Measurements from ENCODE around the gene TRPM1. TPM values are rescaled to one million over a fixed set of nuclear protein-coding genes. Genes with fewer than 3 reads are reported as not detected.

TRPM1 gene
- total RNA-seq, 1 experiment from 2014 or later = 0.77 TPM

DNA sequence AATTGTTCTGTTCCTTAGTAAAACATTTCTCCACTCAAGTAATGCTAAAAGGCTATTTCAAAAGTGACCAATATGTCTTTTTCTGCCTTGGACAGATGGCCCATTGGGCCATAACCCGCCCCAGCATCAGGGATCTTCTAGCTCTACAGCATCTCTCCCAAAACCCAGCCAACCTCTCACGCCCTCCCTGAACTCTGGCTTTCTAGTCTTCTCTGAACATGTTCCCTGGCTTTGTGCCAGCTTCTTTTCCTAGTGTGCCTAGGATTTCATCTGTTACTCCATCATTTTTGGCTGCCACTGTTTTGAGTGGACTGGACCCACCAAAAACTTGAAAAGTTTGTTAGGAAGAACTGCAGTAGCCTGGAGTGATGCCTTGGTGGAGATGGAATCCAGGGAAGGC is 30.7 kb downstream of the TRPM1 start (continued):
- no peak for TF ChIP-seq ZBTB21 (CRISPR knock-in tag; IDR thresholded peaks at IDR 0.05; ENCODE audit: borderline replicate concordance)
- no peak for TF ChIP-seq CREB1 (CRISPR knock-in tag; IDR thresholded peaks at IDR 0.05)
- TF ChIP-seq ZNF138 (CRISPR knock-in tag; conservative IDR thresholded peaks at IDR 0.05) = no peak
- no peak for TF ChIP-seq ZNF121 (CRISPR knock-in tag; IDR thresholded peaks at IDR 0.05)
- TF ChIP-seq NFE2L1 (CRISPR knock-in tag; IDR thresholded peaks at IDR 0.05) = no peak
- TF ChIP-seq, protein P1, sequence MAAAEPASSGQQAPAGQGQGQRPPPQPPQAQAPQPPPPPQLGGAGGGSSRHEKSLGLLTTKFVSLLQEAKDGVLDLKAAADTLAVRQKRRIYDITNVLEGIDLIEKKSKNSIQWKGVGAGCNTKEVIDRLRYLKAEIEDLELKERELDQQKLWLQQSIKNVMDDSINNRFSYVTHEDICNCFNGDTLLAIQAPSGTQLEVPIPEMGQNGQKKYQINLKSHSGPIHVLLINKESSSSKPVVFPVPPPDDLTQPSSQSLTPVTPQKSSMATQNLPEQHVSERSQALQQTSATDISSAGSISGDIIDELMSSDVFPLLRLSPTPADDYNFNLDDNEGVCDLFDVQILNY (CRISPR knock-in tag; IDR thresholded peaks at IDR 0.05) = no peak
- TF ChIP-seq ELF4 (CRISPR knock-in tag; IDR thresholded peaks at IDR 0.05; ENCODE audit: low read depth) = no peak

DNA sequence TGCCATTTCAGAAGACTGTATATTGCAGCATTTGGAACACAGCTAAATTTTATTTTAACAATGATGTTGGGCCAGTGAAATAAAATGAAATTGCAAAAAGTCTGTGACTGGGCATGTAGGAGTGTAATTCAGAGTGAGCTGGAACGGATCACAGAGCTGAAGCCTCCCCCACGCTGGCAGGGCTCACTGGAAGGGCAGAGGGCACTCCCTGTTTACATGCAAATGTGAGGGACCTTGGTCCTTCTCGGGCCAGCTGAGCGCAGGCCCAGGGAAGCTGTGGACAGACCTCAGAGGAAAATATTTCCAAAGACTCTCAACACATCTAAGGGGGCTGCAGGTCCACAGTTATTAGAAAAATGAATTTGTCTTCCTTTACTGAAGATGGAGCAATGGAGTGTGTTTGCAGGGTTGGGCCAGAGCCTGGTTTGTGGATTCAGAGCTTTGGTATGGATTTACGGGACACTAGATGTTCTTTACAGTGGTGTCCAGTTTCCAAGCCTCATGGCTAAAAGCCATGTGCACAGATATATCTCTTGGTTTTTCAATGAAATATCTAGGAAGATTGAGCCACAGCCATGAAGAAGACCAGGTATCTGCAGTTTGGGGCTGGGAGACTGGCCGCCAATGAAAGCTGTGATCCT is 32.0 kb downstream of the TRPM1 start:
- Mint-ChIP-seq H3K4me3 (no peak overlapping the region), H3K27me3 (ENCODE audit: low read depth) (no peaks in the 10 kb centered on the region), H3K9me3 (peaks cover 5% of the 10 kb centered on the region; the same call in 1 of the 2 replicates), H3K36me3 (no peaks in the 10 kb centered on the region), H3K4me1 (peaks cover 9% of the 10 kb centered on the region), H3K27ac (no peak overlapping the region)
- ChIA-PET CTCF (no interaction called here), POLR2A (no interaction called here)
- DNase-seq (ENCODE audit: low spot score) (no peak), ATAC-seq (no peak)
- TF ChIP-seq HMGA2 (CRISPR knock-in tag; IDR thresholded peaks at IDR 0.05) = no peak
- TF ChIP-seq, protein P2, sequence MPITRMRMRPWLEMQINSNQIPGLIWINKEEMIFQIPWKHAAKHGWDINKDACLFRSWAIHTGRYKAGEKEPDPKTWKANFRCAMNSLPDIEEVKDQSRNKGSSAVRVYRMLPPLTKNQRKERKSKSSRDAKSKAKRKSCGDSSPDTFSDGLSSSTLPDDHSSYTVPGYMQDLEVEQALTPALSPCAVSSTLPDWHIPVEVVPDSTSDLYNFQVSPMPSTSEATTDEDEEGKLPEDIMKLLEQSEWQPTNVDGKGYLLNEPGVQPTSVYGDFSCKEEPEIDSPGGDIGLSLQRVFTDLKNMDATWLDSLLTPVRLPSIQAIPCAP (CRISPR knock-in tag; IDR thresholded peaks at IDR 0.05) = no peak
- TF ChIP-seq, protein P3, sequence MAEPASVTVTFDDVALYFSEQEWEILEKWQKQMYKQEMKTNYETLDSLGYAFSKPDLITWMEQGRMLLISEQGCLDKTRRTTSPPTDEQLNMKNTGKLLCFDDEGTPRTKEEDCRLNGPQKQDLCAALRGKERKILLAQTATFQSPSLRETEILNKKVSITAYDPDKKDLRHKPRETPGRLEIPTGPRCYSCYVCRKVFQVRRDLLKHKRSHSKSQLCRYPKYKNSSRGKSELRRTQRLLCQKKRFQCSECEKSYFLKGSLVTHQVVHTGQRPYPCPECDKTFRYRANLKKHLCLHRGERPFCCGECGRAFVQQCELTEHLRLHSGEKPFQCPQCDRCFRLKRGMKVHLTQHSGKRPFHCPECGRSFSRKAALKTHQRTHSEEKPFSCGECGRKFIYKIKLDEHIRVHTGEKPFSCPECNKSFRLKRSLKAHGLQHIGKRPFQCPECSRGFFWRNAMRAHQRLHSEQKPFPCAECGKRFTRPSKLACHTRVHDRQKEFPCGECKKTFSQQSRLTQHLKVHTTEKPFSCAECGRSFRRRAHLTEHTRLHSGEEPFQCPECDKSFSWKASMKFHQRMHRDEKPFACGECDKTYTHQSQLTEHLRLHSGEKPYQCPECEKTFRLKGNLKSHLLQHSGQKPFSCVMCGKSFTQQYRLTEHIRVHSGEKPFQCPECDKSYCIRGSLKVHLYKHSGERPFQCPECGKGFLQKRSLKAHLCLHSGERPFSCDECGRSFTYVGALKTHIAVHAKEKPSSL (CRISPR knock-in tag; conservative IDR thresholded peaks at IDR 0.05) = no peak
- no peak for TF ChIP-seq NR2C2 (CRISPR knock-in tag; IDR thresholded peaks at IDR 0.05)
- no peak for TF ChIP-seq NFE2L1 (CRISPR knock-in tag; IDR thresholded peaks at IDR 0.05)
- TF ChIP-seq NFATC4 (CRISPR knock-in tag; IDR thresholded peaks at IDR 0.05) = no peak

DNA sequence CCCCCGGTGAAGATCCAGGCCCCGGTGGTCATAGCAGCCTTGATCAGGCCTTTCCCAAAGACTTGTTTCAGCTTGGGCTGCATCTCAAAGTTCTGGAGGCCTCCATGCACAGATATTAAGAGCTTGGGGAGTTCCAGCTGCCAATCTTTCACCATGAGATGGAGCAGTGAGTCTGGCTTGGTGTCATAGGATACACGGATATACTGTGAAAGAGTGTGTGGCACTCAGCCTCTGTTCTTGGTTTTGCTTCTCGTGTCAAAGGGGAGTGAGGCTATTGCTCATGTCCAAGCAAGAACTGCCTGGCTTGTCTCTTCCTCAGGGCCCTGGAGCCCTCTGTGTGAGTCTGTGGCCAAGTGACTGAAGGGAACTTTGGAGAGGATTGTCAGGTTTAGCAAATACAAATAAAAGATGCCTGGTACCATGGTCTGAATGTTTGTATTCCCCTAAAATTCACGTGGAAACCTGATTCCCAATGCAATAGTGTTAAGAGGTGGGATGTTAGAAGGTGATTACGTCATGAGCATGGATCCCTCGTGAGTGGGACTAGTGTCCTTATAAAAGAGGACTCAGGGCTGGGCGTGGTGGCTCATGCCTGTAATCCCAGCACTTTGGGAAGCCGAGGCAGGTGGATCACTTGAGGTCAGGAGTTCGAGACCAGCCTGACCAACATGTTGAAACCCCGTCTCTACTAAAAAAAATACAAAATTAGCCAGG is 33.5 kb downstream of the TRPM1 start:
- Mint-ChIP-seq H3K4me3 (no peak overlapping the region), H3K36me3 (no peaks in the 10 kb centered on the region), H3K27me3 (ENCODE audit: low read depth) (no peaks in the 10 kb centered on the region), H3K4me1 (peaks cover 12% of the 10 kb centered on the region), H3K9me3 (peaks cover 5% of the 10 kb centered on the region; the same call in 1 of the 2 replicates), H3K27ac (no peak overlapping the region)
- DNase-seq (ENCODE audit: low spot score) (no peak), ATAC-seq (no peak)
- POLR2A ChIA-PET = no interaction called here
- CTCF ChIA-PET = interaction anchor here (0.7 kb wide), 1 partner anchor 1076 kb away, joined by 3 read pairs; no protein-coding TSS in a partner anchor
- TF ChIP-seq IRF2 (CRISPR knock-in tag; IDR thresholded peaks at IDR 0.05; ENCODE audit: borderline replicate concordance, low read depth) (no peak), NFYB (CRISPR knock-in tag; conservative IDR thresholded peaks at IDR 0.05; ENCODE audit: low read depth) (no peak), ZNF232 (CRISPR knock-in tag; IDR thresholded peaks at IDR 0.05) (no peak), PRRX2 (CRISPR knock-in tag; IDR thresholded peaks at IDR 0.05) (no peak), FOXJ3 (CRISPR knock-in tag; IDR thresholded peaks at IDR 0.05; ENCODE audit: borderline replicate concordance) (no peak), RELA (CRISPR knock-in tag; IDR thresholded peaks at IDR 0.05; ENCODE audit: borderline replicate concordance) (no peak), TP53 (CRISPR knock-in tag; IDR thresholded peaks at IDR 0.05) (no peak), ZNF671 (CRISPR knock-in tag; IDR thresholded peaks at IDR 0.05) (no peak), MYBL2 (CRISPR knock-in tag; IDR thresholded peaks at IDR 0.05) (no peak)
- TF ChIP-seq, protein P4, sequence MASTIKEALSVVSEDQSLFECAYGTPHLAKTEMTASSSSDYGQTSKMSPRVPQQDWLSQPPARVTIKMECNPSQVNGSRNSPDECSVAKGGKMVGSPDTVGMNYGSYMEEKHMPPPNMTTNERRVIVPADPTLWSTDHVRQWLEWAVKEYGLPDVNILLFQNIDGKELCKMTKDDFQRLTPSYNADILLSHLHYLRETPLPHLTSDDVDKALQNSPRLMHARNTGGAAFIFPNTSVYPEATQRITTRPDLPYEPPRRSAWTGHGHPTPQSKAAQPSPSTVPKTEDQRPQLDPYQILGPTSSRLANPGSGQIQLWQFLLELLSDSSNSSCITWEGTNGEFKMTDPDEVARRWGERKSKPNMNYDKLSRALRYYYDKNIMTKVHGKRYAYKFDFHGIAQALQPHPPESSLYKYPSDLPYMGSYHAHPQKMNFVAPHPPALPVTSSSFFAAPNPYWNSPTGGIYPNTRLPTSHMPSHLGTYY (CRISPR knock-in tag; IDR thresholded peaks at IDR 0.05) = no peak
- TF ChIP-seq, protein P5, sequence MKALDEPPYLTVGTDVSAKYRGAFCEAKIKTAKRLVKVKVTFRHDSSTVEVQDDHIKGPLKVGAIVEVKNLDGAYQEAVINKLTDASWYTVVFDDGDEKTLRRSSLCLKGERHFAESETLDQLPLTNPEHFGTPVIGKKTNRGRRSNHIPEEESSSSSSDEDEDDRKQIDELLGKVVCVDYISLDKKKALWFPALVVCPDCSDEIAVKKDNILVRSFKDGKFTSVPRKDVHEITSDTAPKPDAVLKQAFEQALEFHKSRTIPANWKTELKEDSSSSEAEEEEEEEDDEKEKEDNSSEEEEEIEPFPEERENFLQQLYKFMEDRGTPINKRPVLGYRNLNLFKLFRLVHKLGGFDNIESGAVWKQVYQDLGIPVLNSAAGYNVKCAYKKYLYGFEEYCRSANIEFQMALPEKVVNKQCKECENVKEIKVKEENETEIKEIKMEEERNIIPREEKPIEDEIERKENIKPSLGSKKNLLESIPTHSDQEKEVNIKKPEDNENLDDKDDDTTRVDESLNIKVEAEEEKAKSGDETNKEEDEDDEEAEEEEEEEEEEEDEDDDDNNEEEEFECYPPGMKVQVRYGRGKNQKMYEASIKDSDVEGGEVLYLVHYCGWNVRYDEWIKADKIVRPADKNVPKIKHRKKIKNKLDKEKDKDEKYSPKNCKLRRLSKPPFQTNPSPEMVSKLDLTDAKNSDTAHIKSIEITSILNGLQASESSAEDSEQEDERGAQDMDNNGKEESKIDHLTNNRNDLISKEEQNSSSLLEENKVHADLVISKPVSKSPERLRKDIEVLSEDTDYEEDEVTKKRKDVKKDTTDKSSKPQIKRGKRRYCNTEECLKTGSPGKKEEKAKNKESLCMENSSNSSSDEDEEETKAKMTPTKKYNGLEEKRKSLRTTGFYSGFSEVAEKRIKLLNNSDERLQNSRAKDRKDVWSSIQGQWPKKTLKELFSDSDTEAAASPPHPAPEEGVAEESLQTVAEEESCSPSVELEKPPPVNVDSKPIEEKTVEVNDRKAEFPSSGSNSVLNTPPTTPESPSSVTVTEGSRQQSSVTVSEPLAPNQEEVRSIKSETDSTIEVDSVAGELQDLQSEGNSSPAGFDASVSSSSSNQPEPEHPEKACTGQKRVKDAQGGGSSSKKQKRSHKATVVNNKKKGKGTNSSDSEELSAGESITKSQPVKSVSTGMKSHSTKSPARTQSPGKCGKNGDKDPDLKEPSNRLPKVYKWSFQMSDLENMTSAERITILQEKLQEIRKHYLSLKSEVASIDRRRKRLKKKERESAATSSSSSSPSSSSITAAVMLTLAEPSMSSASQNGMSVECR (CRISPR knock-in tag; IDR thresholded peaks at IDR 0.05; ENCODE audit: borderline replicate concordance) = no peak
- TF ChIP-seq, protein P6, sequence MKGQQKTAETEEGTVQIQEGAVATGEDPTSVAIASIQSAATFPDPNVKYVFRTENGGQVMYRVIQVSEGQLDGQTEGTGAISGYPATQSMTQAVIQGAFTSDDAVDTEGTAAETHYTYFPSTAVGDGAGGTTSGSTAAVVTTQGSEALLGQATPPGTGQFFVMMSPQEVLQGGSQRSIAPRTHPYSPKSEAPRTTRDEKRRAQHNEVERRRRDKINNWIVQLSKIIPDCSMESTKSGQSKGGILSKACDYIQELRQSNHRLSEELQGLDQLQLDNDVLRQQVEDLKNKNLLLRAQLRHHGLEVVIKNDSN (CRISPR knock-in tag; IDR thresholded peaks at IDR 0.05) = no peak

Data from WTC11 (cell line).